Keratinocyte (primary cell): ENCODE measurements around the gene ZACN. TPM values are rescaled to one million over a fixed set of nuclear protein-coding genes. Genes with fewer than 3 reads are reported as not detected.

Experiments
- DNase-seq: peaks from one replicate; pipeline ENCODE4 v3.0.0-alpha.2; 2011; ENCODE audit warnings: low read depth, missing footprints, low spot score
- FAIRE-seq: peaks from 2 replicates; lab custom pipeline; 2011; peaks lifted over from hg19 to GRCh38; lab: Jason Lieb, UNC
- H2AFZ ChIP-seq: 2 replicates; pipeline ENCODE4 v1.6.0; 2012; ENCODE audit warnings: low read length, control low read depth, inconsistent platforms; ENCODE audit not compliant: control insufficient read depth
- H3K27ac ChIP-seq: 2 replicates; pipeline ENCODE4 v1.5.1; 2011; ENCODE audit warnings: low read length; ENCODE audit not compliant: control insufficient read depth, insufficient read depth
- H3K27me3 ChIP-seq: 3 replicates; pipeline ENCODE4 v1.6.0; 2011; ENCODE audit warnings: low read length; ENCODE audit not compliant: control insufficient read depth, insufficient read depth; ENCODE audit errors: extremely low read depth
- H3K36me3 ChIP-seq, 2 experiments: 2 replicates in 1 of 2; 3 replicates in 1 of 2; pipeline ENCODE4 v1.5.1; 2011; ENCODE audit warnings: low read length in 2 of 2, mild to moderate bottlenecking in 1 of 2; ENCODE audit not compliant: control insufficient read depth in 2 of 2, insufficient read depth in 2 of 2; ENCODE audit errors: extremely low read depth in 1 of 2
- H3K4me1 ChIP-seq: 3 replicates; pipeline ENCODE4 v1.5.1; 2011; ENCODE audit warnings: low read length; ENCODE audit not compliant: control insufficient read depth, insufficient read depth; ENCODE audit errors: extremely low read depth
- H3K4me2 ChIP-seq: 3 replicates; pipeline ENCODE4 v1.6.0; 2011; ENCODE audit warnings: low read depth, low read length; ENCODE audit not compliant: control insufficient read depth, insufficient read depth; ENCODE audit errors: extremely low read depth
- H3K4me3 ChIP-seq, 3 experiments: fragments of 200-600 bp in 1 of 3; sonication (generic) in 1 of 3; 2 replicates in 2 of 3; 3 replicates in 1 of 3; pipeline ENCODE4 v1.5.1; 2011 to 2016; ENCODE audit warnings: low read length in 3 of 3, mild to moderate bottlenecking in 3 of 3, control low read depth in 2 of 3, inconsistent platforms in 1 of 3, low read depth in 1 of 3, mixed read lengths in 1 of 3, mixed run types in 1 of 3, moderate library complexity in 1 of 3; ENCODE audit not compliant: control insufficient read depth in 2 of 3, insufficient read depth in 2 of 3; ENCODE audit errors: extremely low read depth in 1 of 3
- H3K79me2 ChIP-seq: 2 replicates; pipeline ENCODE4 v1.6.0; 2012; ENCODE audit warnings: low read length; ENCODE audit not compliant: control insufficient read depth, insufficient read depth
- H3K9ac ChIP-seq: 3 replicates; pipeline ENCODE4 v1.6.0; 2011; ENCODE audit warnings: low read length; ENCODE audit not compliant: control insufficient read depth, insufficient read depth; ENCODE audit errors: extremely low read depth
- H3K9me1 ChIP-seq: 3 replicates; pipeline ENCODE4 v1.6.0; 2011; ENCODE audit warnings: low read length; ENCODE audit not compliant: control insufficient read depth, insufficient read depth; ENCODE audit errors: extremely low read depth
- H3K9me3 ChIP-seq: 2 replicates; pipeline ENCODE4 v1.5.1; 2012; ENCODE audit warnings: low read depth, low read length; ENCODE audit not compliant: control insufficient read depth
- H4K20me1 ChIP-seq: 3 replicates; pipeline ENCODE4 v1.6.0; 2011; ENCODE audit warnings: low read length; ENCODE audit not compliant: control insufficient read depth, insufficient read depth; ENCODE audit errors: extremely low read depth
- CTCF ChIP-seq, 3 experiments: IDR thresholded peaks in 1 of 3; conservative IDR thresholded peaks in 1 of 3; optimal IDR thresholded peaks in 1 of 3; 2 replicates in 2 of 3; 3 replicates in 1 of 3; pipeline versions ENCODE3 to v1.5.1; 2011; ENCODE audit warnings: low read length in 3 of 3, mild to moderate bottlenecking in 3 of 3, moderate library complexity in 2 of 3, control low read depth in 1 of 3, inconsistent platforms in 1 of 3; ENCODE audit not compliant: insufficient read depth in 2 of 3; ENCODE audit errors: extremely low read depth in 1 of 3
- EZH2 ChIP-seq: IDR thresholded peaks from one replicate; pipeline ENCODE4 v1.6.1; 2012; ENCODE audit warnings: inconsistent platforms, mild to moderate bottlenecking, low read length, moderate library complexity
- dilution Hi-C: fragments of 300-500 bp; cut with MboI; formaldehyde crosslinking; loops from one replicate; pipeline ENCODE4 v1.7.0; 2020; ENCODE audit warnings: low sequenced_read_pairs; ENCODE audit not compliant: extremely low pct_ligation_motif_present
- polyA plus RNA-seq, 5 experiments: library from polyadenylated mRNA; depleted of rRNA in 3 of 5; stranded (reverse) in 3 of 5; stranded (forward) in 1 of 5; unstranded in 1 of 5; fragments of >200 nt; gene quantifications; 1 replicate in 1 of 5; 2 replicates in 3 of 5; 3 replicates in 1 of 5; pipeline versions ENCODE4 v1.2.1 to v1.2.3, GENCODE V29; 2011 to 2012; ENCODE audit warnings: missing spikeins in 2 of 5, low read depth in 1 of 5, low replicate concordance in 1 of 5

The ZACN gene
- polyA plus RNA-seq, 1 donor (not counting 4 experiments of a cell fraction or from before 2014, with no cell fraction given) = not detected

GRCh38 chr17:76032780-76033108 lies 46.2 kb upstream of the ZACN start:
- FAIRE-seq (no peak), DNase-seq (no peak)
- Histone ChIP-seq H3K27ac (no peak overlapping the region), H3K9me3 (no peaks in the 10 kb centered on the region), H3K4me1 (no peaks in the 10 kb centered on the region), H3K9ac (no peak overlapping the region), H3K27me3 (no peaks in the 10 kb centered on the region), H3K9me1 (no peaks in the 10 kb centered on the region), H2AFZ (no peak overlapping the region), H3K79me2 (no peaks in the 10 kb centered on the region), H4K20me1 (no peaks in the 10 kb centered on the region), H3K36me3 (peaks cover 0 to 2% of the 10 kb centered on the region in 2 experiments), H3K4me3 (no peak overlapping the region), H3K4me2 (no peak overlapping the region)
- dilution Hi-C loops = no loop called here
- TF ChIP-seq EZH2 = no peak
- TF ChIP-seq CTCF (optimal IDR thresholded peaks at IDR 0.05 in 1 of 3, IDR thresholded peaks at IDR 0.05 in 1 of 3, conservative IDR thresholded peaks at IDR 0.05 in 1 of 3; ENCODE audit: extremely low read depth in 1 of 3, insufficient read depth in 2 of 3, low read length in 3 of 3) = no peak

- H3K27me3 ChIP-seq = no peaks in the 10 kb centered on the region
- no peak overlapping the region for H3K4me2 ChIP-seq
- no peaks in the 10 kb centered on the region for H3K9me3 ChIP-seq
- H2AFZ ChIP-seq = no peak overlapping the region
- H3K4me1 ChIP-seq = no peaks in the 10 kb centered on the region
- no peak for FAIRE-seq
- H3K79me2 ChIP-seq = no peaks in the 10 kb centered on the region
- H3K27ac ChIP-seq = no peak overlapping the region
- no peaks in the 10 kb centered on the region for H4K20me1 ChIP-seq
- H3K4me3 ChIP-seq = no peak overlapping the region
- H3K9ac ChIP-seq = no peak overlapping the region
- no peak for DNase-seq
- dilution Hi-C loops = no loop called here
- no peak for TF ChIP-seq CTCF (optimal IDR thresholded peaks at IDR 0.05 in 1 of 3, IDR thresholded peaks at IDR 0.05 in 1 of 3, conservative IDR thresholded peaks at IDR 0.05 in 1 of 3; ENCODE audit: extremely low read depth in 1 of 3, insufficient read depth in 2 of 3, low read length in 3 of 3)
- no peaks in the 10 kb centered on the region for H3K9me1 ChIP-seq
- peaks cover 2% of the 10 kb centered on the region in 2 experiments for H3K36me3 ChIP-seq
Observed at GRCh38 chr17:76033139-76033538, 45.8 kb upstream of the ZACN start.
